Thyroid gland (tissue), 4 donors: ENCODE results near the gene SULF2.

Source experiments
- POLR2A ChIP-seq, 2 donors: fragments of 450-650 bp; IDR thresholded peaks; one replicate each; pipeline ENCODE4 v1.6.1; 2017; ENCODE audit warnings: antibody characterized with exemption in 2 of 2, mild to moderate bottlenecking in 2 of 2, moderate library complexity in 1 of 2
- TF ChIP-seq, protein P1 (sequence below), 6 experiments: fragments of 200-600 bp in 3 of 6; fragments of 450-650 bp in 3 of 6; sonication (generic) in 3 of 6; IDR thresholded peaks; one replicate each; pipeline ENCODE4 v1.5.1; 2016 to 2019; ENCODE audit warnings: antibody characterized with exemption in 6 of 6, mild to moderate bottlenecking in 2 of 6, inconsistent platforms in 1 of 6, moderate library complexity in 1 of 6

DNA sequence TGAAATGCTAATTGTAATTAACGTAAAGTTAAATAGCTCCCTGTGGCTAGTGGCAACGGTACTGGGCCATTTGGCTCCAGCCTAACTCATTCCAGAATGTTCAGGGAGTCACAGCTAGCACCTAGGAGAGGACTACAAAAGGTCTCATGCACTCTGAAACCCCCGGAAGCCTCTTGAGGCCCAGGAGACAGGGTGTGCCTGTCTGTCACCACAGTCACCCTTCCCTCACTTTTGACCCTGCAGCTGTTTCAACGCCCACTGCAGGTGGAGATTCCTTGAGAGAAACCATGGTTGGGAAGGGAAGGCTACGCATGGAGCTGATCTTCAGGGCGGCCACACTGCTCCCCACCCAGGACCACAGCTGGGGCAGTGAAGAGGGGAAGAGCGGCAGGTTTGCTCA, 58.6 kb downstream of the SULF2 start:
- TF ChIP-seq, protein P1, sequence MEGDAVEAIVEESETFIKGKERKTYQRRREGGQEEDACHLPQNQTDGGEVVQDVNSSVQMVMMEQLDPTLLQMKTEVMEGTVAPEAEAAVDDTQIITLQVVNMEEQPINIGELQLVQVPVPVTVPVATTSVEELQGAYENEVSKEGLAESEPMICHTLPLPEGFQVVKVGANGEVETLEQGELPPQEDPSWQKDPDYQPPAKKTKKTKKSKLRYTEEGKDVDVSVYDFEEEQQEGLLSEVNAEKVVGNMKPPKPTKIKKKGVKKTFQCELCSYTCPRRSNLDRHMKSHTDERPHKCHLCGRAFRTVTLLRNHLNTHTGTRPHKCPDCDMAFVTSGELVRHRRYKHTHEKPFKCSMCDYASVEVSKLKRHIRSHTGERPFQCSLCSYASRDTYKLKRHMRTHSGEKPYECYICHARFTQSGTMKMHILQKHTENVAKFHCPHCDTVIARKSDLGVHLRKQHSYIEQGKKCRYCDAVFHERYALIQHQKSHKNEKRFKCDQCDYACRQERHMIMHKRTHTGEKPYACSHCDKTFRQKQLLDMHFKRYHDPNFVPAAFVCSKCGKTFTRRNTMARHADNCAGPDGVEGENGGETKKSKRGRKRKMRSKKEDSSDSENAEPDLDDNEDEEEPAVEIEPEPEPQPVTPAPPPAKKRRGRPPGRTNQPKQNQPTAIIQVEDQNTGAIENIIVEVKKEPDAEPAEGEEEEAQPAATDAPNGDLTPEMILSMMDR (IDR thresholded peaks at IDR 0.05), result no peak
- no peak for TF ChIP-seq POLR2A (IDR thresholded peaks at IDR 0.05)
